GM19023 (cell line): ENCODE results near the gene RAB10.
"Not testable (repeated sequence)": the region's sequence is repeated elsewhere in the genome, so short reads cannot be mapped to it uniquely, and the experiment has no call there.

Experiments used
- ATAC-seq: cut with Tn5 transposase; IDR thresholded peaks from one replicate; pipeline ENCODE4 v1.9.1; 2021; ENCODE audit warnings: mild to moderate bottlenecking, moderate library complexity; ENCODE audit not compliant: unreplicated experiment

The RAB10 gene

GRCh38 chr2:26144953-26145680 is 111.2 kb downstream of the RAB10 start:
- ATAC-seq: no peak

- ATAC-seq: no peak
These were observed 114.6 kb downstream of the RAB10 start for GRCh38 chr2:26148501-26148900.

GRCh38 chr2:26150243-26150642 is 116.4 kb downstream of the RAB10 start:
- ATAC-seq: no peak

- no peak for ATAC-seq
These were observed 123.7 kb downstream of the RAB10 start for GRCh38 chr2:26157580-26157979.

GRCh38 chr2:26161926-26162325 is 128.0 kb downstream of the RAB10 start:
- ATAC-seq: no peak

GRCh38 chr2:26162963-26163362 is 129.1 kb downstream of the RAB10 start:
- ATAC-seq: no peak

GRCh38 chr2:26164231-26164630 is 130.3 kb downstream of the RAB10 start:
- ATAC-seq: no peak

- no peak for ATAC-seq
These were observed 130.8 kb downstream of the RAB10 start for GRCh38 chr2:26164641-26165211.

GRCh38 chr2:26165403-26165802 is 131.5 kb downstream of the RAB10 start:
- no peak for ATAC-seq

- not testable (repeated sequence) for ATAC-seq
These were observed 132.7 kb downstream of the RAB10 start for GRCh38 chr2:26166541-26166940.

- no peak for ATAC-seq
These were observed 134.9 kb downstream of the RAB10 start for GRCh38 chr2:26168785-26169184.

- no peak for ATAC-seq
These were observed 135.3 kb downstream of the RAB10 start for GRCh38 chr2:26169226-26169625.

GRCh38 chr2:26169681-26170414 is 136.0 kb downstream of the RAB10 start:
- ATAC-seq: no peak

- ATAC-seq: no peak
These were observed 136.9 kb downstream of the RAB10 start for GRCh38 chr2:26170795-26171194.

GRCh38 chr2:26172189-26172870 is 138.4 kb downstream of the RAB10 start:
- ATAC-seq: no peak

- no peak for ATAC-seq
These were observed 139.2 kb downstream of the RAB10 start, which contains the start of gene GAREM2 for GRCh38 chr2:26172871-26173775. Gene GAREM2, plus strand, starts transcription at chr2:26173088. Its CDS starts 133 bp downstream, at chr2:26173221.

GRCh38 chr2:26173776-26174482 is 140.0 kb downstream of the RAB10 start:
- ATAC-seq: no peak

- no peak for ATAC-seq
These were observed 141.0 kb downstream of the RAB10 start for GRCh38 chr2:26174691-26175465.
